Left cardiac atrium (tissue), 4 donors: ENCODE data around the gene PRR5. TPM values are rescaled to one million over a fixed set of nuclear protein-coding genes. Genes with fewer than 3 reads are reported as not detected.

Source experiments
- ATAC-seq, 2 donors: fragments of 200-7000 bp; cut with Tn5 transposase; one replicate each; pipeline ENCODE4 v1.9.1; 2020; ENCODE audit warnings: mild to moderate bottlenecking in 2 of 2, moderate library complexity in 2 of 2
- DNase-seq: peaks from one replicate; pipeline ENCODE4 v3.0.0-alpha.2; 2020
- intact Hi-C, 2 donors: fragments of 100-400 bp; cut with DNase I; formaldehyde crosslinking; loops; one replicate each; pipeline versions ENCODE4 v1.14.1 to v1.15.1; 2022 to 2023
- total RNA-seq, 2 donors: library from RNA; stranded (reverse); fragmentation: NEBNext Ultra II Directional; extraction: Animal tissue kit (Norgen Biotek cat#: 25700); gene quantifications; one replicate each; pipeline ENCODE4 v1.2.1, GENCODE V29; 2021
- donor health status: DM: no; HTN: yes; CAD: no.
- donor health status: DM: no; HTN: yes; CAD: no; lungs with severe emphysema.
- donor health status: DM: yes; HTN: yes; CAD: no.
- donor health status: Dilated cardiomyopathy.

PRR5 gene
- total RNA-seq, 2 donors from 2014 or later: 15.3 to 19.1 TPM

- intact Hi-C loops: no loop called here
- DNase-seq (no peak), ATAC-seq (no peak)
Observed at GRCh38 chr22:44764373-44764772, 62.4 kb downstream of the PRR5 start.

GRCh38 chr22:44764974-44765373 lies 63.0 kb downstream of the PRR5 start:
- no peak for DNase-seq
- intact Hi-C loops: no loop called here
- ATAC-seq: no peak

- no peak for ATAC-seq
- no peak for DNase-seq
- intact Hi-C loops: no loop called here
Observed at GRCh38 chr22:44765571-44766285, 63.7 kb downstream of the PRR5 start.

- ATAC-seq (no peak), DNase-seq (no peak)
- intact Hi-C loops: no loop called here
Observed at GRCh38 chr22:44773082-44773481, 71.1 kb downstream of the PRR5 start.

- intact Hi-C loops: no loop called here
- ATAC-seq (no peak), DNase-seq (no peak)
Observed at GRCh38 chr22:44775862-44776261, 73.9 kb downstream of the PRR5 start.

GRCh38 chr22:44776605-44777363 lies 74.8 kb downstream of the PRR5 start:
- ATAC-seq (no peak), DNase-seq (no peak)
- intact Hi-C loops: no loop called here

- intact Hi-C loops: no loop called here
- ATAC-seq (no peak), DNase-seq (no peak)
Observed at GRCh38 chr22:44777364-44777755, 75.4 kb downstream of the PRR5 start.

- no peak for ATAC-seq
- no peak for DNase-seq
- intact Hi-C loops: no loop called here
Observed at GRCh38 chr22:44780876-44781449, 79.0 kb downstream of the PRR5 start.

- ATAC-seq: peak; percentile 15 to 68
- DNase-seq: no peak
- intact Hi-C loops: no loop called here
Observed at GRCh38 chr22:44782363-44782963, 80.5 kb downstream of the PRR5 start.

GRCh38 chr22:44783091-44783490 lies 81.1 kb downstream of the PRR5 start:
- ATAC-seq (no peak), DNase-seq (no peak)
- intact Hi-C loops: no loop called here

- DNase-seq (no peak), ATAC-seq (no peak)
- intact Hi-C loops: no loop called here
Observed at GRCh38 chr22:44783581-44783980, 81.6 kb downstream of the PRR5 start.

- no peak for DNase-seq
- no peak for ATAC-seq
- intact Hi-C loops: no loop called here
Observed at GRCh38 chr22:44786136-44786535, 84.1 kb downstream of the PRR5 start.

- intact Hi-C loops: no loop called here
- ATAC-seq (no peak), DNase-seq (no peak)
Observed at GRCh38 chr22:44786610-44787009, 84.6 kb downstream of the PRR5 start.

Other genes with a start within 250 kb of the PRR5 start
- gene RTL6, start 204.0 kb upstream of the PRR5 start, total RNA-seq: 10 to 100 TPM; 22.3 to 31.5 TPM
- under 1 TPM; 0.32 to 0.89 TPM for gene ARHGAP8, start 50.4 kb downstream of the PRR5 start, total RNA-seq